ENCODE measurements around the gene KCNN1. TPM values are rescaled to one million over a fixed set of nuclear protein-coding genes. Genes with fewer than 3 reads are reported as not detected.
A peak's percentile ranks its signal among the peaks of the same experiment; 100 is the strongest.

The KCNN1 gene
- total and polyA plus RNA-seq, 9 of the 15 experiments (the other 6 are each of a cell fraction or from before 2014, with no cell fraction given) = 0.01 to 6.2 (median 0.72) TPM

DNA sequence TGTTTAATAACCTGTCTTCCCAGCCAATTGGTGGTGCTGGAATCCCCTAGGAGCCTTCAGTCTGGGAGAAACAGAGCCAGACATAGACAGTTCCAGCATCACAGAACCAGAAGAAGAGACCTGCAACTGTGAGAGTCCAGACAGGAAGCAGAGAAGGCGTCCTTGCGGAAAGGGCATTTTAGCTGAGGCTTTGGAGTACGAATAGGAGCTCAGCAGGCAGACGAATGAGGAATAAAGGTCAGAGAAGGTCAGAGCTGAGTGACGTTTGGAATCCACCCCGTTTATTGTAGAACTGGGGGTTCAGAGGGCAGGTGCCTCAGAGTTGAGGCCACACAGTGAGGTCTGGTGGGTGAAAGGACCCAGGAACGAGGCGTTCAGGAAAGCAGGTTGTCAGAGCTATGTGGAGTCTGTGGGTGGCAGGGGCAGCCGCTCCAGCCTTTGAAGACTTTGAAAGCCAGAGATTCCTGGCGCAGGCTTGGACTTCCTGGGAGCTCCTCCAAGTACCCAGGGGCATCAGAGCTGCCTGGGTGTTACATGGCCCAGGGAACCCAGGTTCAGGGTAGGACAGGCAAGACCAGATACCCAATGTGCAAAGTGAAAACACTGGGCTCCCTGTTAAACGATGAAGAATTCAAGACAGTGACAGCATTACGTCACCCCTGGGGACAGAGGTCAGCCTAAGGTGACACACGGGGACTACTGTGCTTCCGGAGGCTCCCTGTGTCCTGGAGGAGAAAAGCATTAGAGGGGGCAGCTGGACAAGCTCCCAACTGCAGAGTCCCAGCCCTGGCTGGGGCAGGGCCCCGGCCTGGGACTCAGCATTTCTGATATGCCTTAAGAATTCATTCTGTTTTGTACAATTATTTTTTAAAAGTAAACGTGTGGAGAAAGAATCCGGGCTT lies 46.6 kb downstream of the KCNN1 start (continued):
- no peak for TF ChIP-seq SIRT6 (IDR thresholded peaks at IDR 0.05; ENCODE audit: low read depth, low read length)
- TF ChIP-seq MAFG (tag; conservative IDR thresholded peaks at IDR 0.05) = no peak
- peak; percentile 96 for TF ChIP-seq ATF7 (IDR thresholded peaks at IDR 0.05)
- TF ChIP-seq NCOA4 (IDR thresholded peaks at IDR 0.05; ENCODE audit: partially characterized antibody) = no peak
- TF ChIP-seq, protein P1, sequence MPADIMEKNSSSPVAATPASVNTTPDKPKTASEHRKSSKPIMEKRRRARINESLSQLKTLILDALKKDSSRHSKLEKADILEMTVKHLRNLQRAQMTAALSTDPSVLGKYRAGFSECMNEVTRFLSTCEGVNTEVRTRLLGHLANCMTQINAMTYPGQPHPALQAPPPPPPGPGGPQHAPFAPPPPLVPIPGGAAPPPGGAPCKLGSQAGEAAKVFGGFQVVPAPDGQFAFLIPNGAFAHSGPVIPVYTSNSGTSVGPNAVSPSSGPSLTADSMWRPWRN (IDR thresholded peaks at IDR 0.05; ENCODE audit: low read depth) = no peak
- no peak for TF ChIP-seq MBD2 (IDR thresholded peaks at IDR 0.05; ENCODE audit: borderline replicate concordance, low read depth)
- TF ChIP-seq MYC (IDR thresholded peaks at IDR 0.05; ENCODE audit: low read depth, low read length) = no peak
- no peak for TF ChIP-seq MYC (CRISPR knock-in tag; IDR thresholded peaks at IDR 0.05; ENCODE audit: borderline replicate concordance, low read depth)
- TF ChIP-seq FOXK1 (CRISPR knock-in tag; IDR thresholded peaks at IDR 0.05; ENCODE audit: borderline replicate concordance) = no peak
- no peak for TF ChIP-seq ZFPM2 (CRISPR knock-in tag; IDR thresholded peaks at IDR 0.05)
- TF ChIP-seq, protein P2, sequence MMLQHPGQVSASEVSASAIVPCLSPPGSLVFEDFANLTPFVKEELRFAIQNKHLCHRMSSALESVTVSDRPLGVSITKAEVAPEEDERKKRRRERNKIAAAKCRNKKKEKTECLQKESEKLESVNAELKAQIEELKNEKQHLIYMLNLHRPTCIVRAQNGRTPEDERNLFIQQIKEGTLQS (IDR thresholded peaks at IDR 0.05) = peak; percentile 93
- TF ChIP-seq, protein P2 (CRISPR knock-in tag; conservative IDR thresholded peaks at IDR 0.05) = no peak
- TF ChIP-seq ZNF232 (CRISPR knock-in tag; IDR thresholded peaks at IDR 0.05) = no peak
- TF ChIP-seq, protein P3, sequence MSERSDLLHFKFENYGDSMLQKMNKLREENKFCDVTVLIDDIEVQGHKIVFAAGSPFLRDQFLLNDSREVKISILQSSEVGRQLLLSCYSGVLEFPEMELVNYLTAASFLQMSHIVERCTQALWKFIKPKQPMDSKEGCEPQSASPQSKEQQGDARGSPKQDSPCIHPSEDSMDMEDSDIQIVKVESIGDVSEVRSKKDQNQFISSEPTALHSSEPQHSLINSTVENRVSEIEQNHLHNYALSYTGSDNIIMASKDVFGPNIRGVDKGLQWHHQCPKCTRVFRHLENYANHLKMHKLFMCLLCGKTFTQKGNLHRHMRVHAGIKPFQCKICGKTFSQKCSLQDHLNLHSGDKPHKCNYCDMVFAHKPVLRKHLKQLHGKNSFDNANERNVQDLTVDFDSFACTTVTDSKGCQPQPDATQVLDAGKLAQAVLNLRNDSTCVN (CRISPR knock-in tag; IDR thresholded peaks at IDR 0.05) = no peak
- TF ChIP-seq GABPB2 (CRISPR knock-in tag; conservative IDR thresholded peaks at IDR 0.05) = no peak
- TF ChIP-seq ZNF589 (CRISPR knock-in tag; IDR thresholded peaks at IDR 0.05; ENCODE audit: low read depth) = no peak
- TF ChIP-seq HMGN3 (IDR thresholded peaks at IDR 0.05; ENCODE audit: borderline replicate concordance, extremely low read depth, insufficient read length, low read depth, low read length) = no peak
- no peak for TF ChIP-seq PCBP1 (IDR thresholded peaks at IDR 0.05; ENCODE audit: low read depth, low read length, poor library complexity, severe bottlenecking)
- no peak for TF ChIP-seq HMG20B (CRISPR knock-in tag; IDR thresholded peaks at IDR 0.05)
- TF ChIP-seq, protein P4, sequence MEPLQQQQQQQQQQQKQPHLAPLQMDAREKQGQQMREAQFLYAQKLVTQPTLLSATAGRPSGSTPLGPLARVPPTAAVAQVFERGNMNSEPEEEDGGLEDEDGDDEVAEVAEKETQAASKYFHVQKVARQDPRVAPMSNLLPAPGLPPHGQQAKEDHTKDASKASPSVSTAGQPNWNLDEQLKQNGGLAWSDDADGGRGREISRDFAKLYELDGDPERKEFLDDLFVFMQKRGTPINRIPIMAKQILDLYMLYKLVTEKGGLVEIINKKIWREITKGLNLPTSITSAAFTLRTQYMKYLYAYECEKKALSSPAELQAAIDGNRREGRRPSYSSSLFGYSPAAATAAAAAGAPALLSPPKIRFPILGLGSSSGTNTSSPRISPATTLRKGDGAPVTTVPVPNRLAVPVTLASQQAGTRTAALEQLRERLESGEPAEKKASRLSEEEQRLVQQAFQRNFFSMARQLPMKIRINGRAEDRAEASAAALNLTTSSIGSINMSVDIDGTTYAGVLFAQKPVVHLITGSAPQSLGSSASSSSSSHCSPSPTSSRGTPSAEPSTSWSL (CRISPR knock-in tag; IDR thresholded peaks at IDR 0.05; ENCODE audit: borderline replicate concordance) = no peak
- TF ChIP-seq, protein P5, sequence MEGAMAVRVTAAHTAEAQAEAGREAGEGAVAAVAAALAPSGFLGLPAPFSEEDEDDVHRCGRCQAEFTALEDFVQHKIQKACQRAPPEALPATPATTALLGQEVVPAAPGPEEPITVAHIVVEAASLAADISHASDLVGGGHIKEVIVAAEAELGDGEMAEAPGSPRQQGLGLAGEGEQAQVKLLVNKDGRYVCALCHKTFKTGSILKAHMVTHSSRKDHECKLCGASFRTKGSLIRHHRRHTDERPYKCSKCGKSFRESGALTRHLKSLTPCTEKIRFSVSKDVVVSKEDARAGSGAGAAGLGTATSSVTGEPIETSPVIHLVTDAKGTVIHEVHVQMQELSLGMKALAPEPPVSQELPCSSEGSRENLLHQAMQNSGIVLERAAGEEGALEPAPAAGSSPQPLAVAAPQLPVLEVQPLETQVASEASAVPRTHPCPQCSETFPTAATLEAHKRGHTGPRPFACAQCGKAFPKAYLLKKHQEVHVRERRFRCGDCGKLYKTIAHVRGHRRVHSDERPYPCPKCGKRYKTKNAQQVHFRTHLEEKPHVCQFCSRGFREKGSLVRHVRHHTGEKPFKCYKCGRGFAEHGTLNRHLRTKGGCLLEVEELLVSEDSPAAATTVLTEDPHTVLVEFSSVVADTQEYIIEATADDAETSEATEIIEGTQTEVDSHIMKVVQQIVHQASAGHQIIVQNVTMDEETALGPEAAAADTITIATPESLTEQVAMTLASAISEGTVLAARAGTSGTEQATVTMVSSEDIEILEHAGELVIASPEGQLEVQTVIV (CRISPR knock-in tag; IDR thresholded peaks at IDR 0.05; ENCODE audit: borderline replicate concordance) = no peak

Data from K562 (cell line).